GM12878 (cell line): ENCODE data around the gene MAFG. TPM values are rescaled to one million over a fixed set of nuclear protein-coding genes. Genes with fewer than 3 reads are reported as not detected.

Experiments used
- BMI1 ChIP-seq: fragments of 450-650 bp; IDR thresholded peaks from 2 replicates; pipeline ENCODE4 v1.6.1; 2016; ENCODE audit warnings: mild to moderate bottlenecking, moderate library complexity, borderline replicate concordance
- CTCF ChIP-seq, 3 experiments: IDR thresholded peaks in 2 of 3; conservative IDR thresholded peaks in 1 of 3; 2 replicates each; pipeline ENCODE4 v1.5.1; 2011; ENCODE audit warnings: low read depth in 3 of 3, low read length in 3 of 3, mild to moderate bottlenecking in 3 of 3, control low read depth in 2 of 3, moderate library complexity in 2 of 3, inconsistent platforms in 1 of 3, mixed read lengths in 1 of 3; ENCODE audit not compliant: control insufficient read depth in 2 of 3, insufficient read depth in 1 of 3; ENCODE audit errors: extremely low read depth in 1 of 3
- HDGF ChIP-seq: fragments of 450-650 bp; IDR thresholded peaks from 2 replicates; pipeline ENCODE4 v1.6.1; 2016; ENCODE audit warnings: antibody characterized with exemption
- IRF5 ChIP-seq: fragments of 450-650 bp; IDR thresholded peaks from 2 replicates; pipeline ENCODE4 v1.6.1; 2017; ENCODE audit warnings: borderline replicate concordance
- KAT2A ChIP-seq: conservative IDR thresholded peaks from 2 replicates; pipeline ENCODE4 v1.6.1; 2011; ENCODE audit warnings: low read depth, low read length; ENCODE audit not compliant: control insufficient read depth
- MEF2A ChIP-seq: IDR thresholded peaks from 2 replicates; pipeline ENCODE4 v1.6.1; 2011; ENCODE audit warnings: low read depth, mild to moderate bottlenecking, low read length, moderate library complexity; ENCODE audit not compliant: insufficient read depth
- MEF2B ChIP-seq: fragments of 450-650 bp; IDR thresholded peaks from 2 replicates; pipeline ENCODE4 v1.6.1; 2018; ENCODE audit warnings: mild to moderate bottlenecking, moderate library complexity; ENCODE audit not compliant: partially characterized antibody, poor library complexity, severe bottlenecking
- POLR2AphosphoS5 ChIP-seq: IDR thresholded peaks from 2 replicates; pipeline ENCODE4 v1.6.1; 2011; ENCODE audit warnings: mild to moderate bottlenecking, low read length, inconsistent platforms
- POU2F2 ChIP-seq: IDR thresholded peaks from 3 replicates; pipeline ENCODE4 v1.6.1; 2011; ENCODE audit warnings: low read depth, mild to moderate bottlenecking, low read length, borderline replicate concordance
- RELA ChIP-seq: fragments of 450-650 bp; IDR thresholded peaks from 2 replicates; pipeline ENCODE4 v1.8.0; 2014; ENCODE audit warnings: borderline replicate concordance; ENCODE audit not compliant: partially characterized antibody
- RELB ChIP-seq: fragments of 450-650 bp; IDR thresholded peaks from 2 replicates; pipeline ENCODE4 v1.6.1; 2017; ENCODE audit warnings: low read depth, mild to moderate bottlenecking, moderate library complexity
- SP1 ChIP-seq: IDR thresholded peaks from one replicate; pipeline ENCODE4 v1.6.1; 2011; ENCODE audit warnings: low read depth, low read length
- TCF7 ChIP-seq: IDR thresholded peaks from 2 replicates; pipeline ENCODE4 v1.6.1; 2014; ENCODE audit warnings: antibody characterized with exemption, borderline replicate concordance
- ZNF274 ChIP-seq: IDR thresholded peaks from one replicate; pipeline ENCODE4 v1.8.0; 2011; ENCODE audit not compliant: insufficient read length, insufficient read depth
- polyA plus RNA-seq, 11 experiments: library from polyadenylated mRNA; depleted of rRNA in 4 of 11; unstranded in 6 of 11; stranded (reverse) in 5 of 11; fragments of >200 nt; fragmentation: Nextera tagmentation in 4 of 11; fragmentation: Illumina TruSeq in 1 of 11; extraction: Ambion mirVana in 4 of 11; extraction: Trizol in 1 of 11; gene quantifications; 1 replicate in 1 of 11; 2 replicates in 10 of 11; pipeline versions ENCODE4 v1.2.1 to v1.2.3, GENCODE V29; 2011 to 2016; ENCODE audit warnings: inconsistent platforms in 2 of 11, missing spikeins in 2 of 11, low read depth in 1 of 11
- total RNA-seq, 4 experiments: library from RNA; depleted of rRNA in 3 of 4; stranded (reverse); fragments of >200 nt in 3 of 4; fragmentation: Illumina TruSeq in 1 of 4; extraction: Trizol in 1 of 4; gene quantifications; 2 replicates each; pipeline versions ENCODE4 v1.2.1 to v1.2.3, GENCODE V29; 2013 to 2021

The MAFG gene
- total and polyA plus RNA-seq, 10 of the 15 experiments (the other 5 are each of a cell fraction or from before 2014, with no cell fraction given): 0.48 to 20.1 (median 7.6) TPM

GRCh38 chr17:81930142-81931125 lies 2.9 kb upstream of the MAFG start (continued):
- TF ChIP-seq SP1 (no peak), IRF5 (no peak), RELA (peak; percentile 42), RELB (peak; percentile 40; the same call in 1 of the 2 replicates), POLR2AphosphoS5 (no peak), MEF2A (no peak), HDGF (no peak), MEF2B (peak; percentile 42), CTCF (IDR thresholded peaks at IDR 0.05 in 2 of 3, conservative IDR thresholded peaks at IDR 0.05 in 1 of 3; ENCODE audit: control insufficient read depth in 2 of 3, extremely low read depth in 1 of 3, insufficient read depth in 1 of 3, low read depth in 3 of 3, low read length in 3 of 3) (no peak), TCF7 (no peak), POU2F2 (no peak), ZNF274 (no peak), KAT2A (no peak), BMI1 (no peak)
